HG02852 (cell line): ENCODE measurements around the gene APPL2.
"Not testable (repeated sequence)": the region's sequence is repeated elsewhere in the genome, so short reads cannot be mapped to it uniquely, and the experiment has no call there.

Experiments
- ATAC-seq: cut with Tn5 transposase; IDR thresholded peaks from one replicate; pipeline ENCODE4 v1.9.1; 2021; ENCODE audit warnings: mild to moderate bottlenecking, moderate library complexity; ENCODE audit not compliant: unreplicated experiment

Gene APPL2

DNA sequence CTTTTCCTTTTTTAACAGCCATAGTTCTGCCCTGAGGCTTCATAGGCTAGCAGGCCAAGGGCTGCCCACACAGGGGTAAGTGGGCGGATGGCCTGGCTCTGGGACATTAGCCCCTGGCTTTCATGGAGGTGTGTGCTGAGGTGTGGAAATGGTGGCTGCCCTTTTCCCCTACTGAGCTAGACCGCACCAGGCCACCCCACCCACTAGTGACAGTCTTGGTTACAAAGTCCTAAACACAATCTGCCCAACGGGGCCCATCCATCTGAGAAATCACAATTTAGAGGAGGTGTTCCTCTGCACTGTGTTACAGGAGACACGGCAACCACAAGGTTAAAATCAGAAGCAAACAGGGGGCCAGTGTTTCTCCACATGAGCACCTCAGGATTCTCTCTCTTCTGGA, 35.6 kb downstream of the APPL2 start:
- ATAC-seq: no peak

DNA sequence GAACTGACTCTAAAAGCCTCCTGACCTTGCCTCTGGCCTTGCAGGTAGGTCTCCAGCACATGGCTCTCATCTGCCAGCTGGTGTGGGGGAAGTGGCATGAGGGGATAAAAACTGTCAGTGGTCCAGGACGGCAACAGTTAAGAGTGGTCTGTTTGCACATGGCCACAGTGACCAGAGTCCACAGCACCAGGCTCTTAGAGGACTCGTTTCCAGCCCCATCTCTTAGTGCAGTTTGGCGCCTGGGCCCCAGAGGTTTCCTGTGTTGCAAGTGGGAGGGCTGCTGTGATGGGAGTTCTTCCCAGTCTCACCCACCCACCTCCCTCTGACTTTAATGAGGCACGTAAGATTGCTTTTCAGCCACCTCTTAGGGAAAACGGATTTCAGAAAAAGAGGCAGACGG, 37.0 kb downstream of the APPL2 start:
- no peak for ATAC-seq

DNA sequence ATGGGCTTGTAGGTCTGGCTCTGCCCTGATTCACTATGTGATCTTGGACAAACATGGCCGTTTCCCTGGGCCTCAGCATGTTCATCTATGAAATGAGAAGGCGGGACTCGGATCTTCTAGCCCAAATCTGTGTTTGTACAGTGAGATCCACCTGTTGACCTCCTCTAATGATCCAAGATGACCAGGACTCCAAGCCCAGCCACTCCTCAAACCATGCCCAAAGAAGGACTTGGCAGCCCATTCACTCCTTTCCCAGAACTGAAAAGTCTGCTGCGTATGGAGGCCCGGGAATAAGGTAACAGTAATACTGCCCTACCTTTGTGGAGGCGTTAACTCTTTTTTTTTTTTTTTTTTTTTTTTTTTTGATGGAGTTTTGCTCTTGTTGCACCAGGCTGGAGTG, 39.9 kb downstream of the APPL2 start:
- no peak for ATAC-seq

DNA sequence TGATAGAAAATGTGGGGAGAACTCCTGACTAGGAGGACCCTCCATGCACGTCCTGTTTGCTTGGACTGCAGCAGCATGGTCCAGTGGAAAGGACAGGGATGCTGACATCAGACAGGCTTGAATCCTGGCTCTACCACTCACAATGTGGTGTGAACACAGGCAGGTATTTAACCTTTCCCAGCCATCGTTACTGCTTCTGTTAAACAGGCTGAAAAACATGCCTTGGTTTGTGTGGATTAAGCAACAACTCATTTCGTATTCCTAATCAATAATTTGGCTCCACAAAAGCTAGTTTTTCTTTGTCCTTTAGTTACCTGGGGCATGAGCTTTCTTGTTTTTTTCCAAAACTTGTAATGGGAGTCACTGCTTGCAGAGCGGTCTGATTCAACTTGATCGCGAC, 41.0 kb downstream of the APPL2 start:
- ATAC-seq: no peak

DNA sequence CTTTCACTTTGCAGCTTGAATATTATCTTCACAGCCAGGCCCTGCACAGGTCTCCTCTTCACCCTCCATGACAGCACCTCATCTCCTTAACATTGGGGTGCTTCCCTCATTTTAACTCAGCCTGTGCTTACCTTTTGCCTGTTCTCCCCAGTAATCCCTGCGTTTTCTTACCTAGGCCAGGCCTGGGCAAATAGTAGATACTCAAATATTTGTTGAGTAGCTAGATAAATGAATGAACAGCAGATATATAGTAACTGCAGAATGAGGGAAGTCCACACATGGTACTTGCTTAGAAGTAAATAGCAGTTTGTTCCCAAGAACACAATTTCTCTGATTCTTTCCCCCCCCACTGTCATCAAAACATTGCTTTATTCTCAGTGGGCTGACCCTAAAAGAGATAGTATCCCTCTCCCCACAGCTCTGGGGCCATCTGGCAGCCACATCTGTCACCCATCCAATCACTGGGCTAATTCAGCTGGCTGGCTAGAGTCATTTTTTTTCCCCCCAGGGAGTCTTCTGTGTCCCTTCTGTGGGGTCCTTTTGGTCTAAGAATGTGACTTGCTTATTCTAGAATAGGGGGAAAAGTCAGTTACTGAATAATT, 43.2 kb downstream of the APPL2 start:
- ATAC-seq: no peak

DNA sequence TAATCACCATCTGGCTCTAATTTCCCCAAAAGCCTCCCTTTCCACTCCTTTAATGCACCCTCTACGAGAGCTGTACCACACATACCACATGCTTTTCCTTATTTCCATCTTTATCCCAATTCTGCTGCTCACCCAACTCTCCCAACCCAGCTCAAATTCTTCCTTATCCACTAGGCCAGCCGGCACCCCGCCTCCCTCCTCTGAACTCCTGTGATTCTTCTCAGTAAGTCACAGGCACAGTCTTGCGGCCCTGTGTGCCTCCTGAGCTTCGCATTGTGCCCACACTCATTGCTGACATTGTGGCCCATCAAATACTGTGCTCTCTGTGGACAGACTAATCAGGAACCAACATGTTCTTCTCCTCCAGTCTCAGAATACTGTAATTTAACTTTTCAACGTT, 45.4 kb downstream of the APPL2 start:
- no peak for ATAC-seq

DNA sequence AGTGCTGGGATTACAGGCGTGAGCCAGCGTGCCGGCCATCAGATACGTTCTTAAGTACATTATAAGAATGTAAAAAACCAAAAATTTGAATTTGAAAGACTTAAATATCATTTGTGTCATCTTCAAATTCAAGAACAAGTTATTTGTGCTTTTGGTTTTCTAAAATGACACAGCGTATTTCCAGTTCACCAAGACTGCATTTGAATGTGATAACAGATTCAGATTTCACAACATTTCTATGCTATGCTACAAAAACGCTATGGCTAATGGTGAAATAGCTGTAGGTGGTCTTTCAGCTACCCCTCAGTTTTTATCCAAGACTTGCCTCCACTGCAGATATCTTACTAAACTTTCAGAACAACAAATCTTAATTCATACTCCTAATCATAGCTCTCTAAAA, 46.7 kb downstream of the APPL2 start:
- ATAC-seq: no peak

DNA sequence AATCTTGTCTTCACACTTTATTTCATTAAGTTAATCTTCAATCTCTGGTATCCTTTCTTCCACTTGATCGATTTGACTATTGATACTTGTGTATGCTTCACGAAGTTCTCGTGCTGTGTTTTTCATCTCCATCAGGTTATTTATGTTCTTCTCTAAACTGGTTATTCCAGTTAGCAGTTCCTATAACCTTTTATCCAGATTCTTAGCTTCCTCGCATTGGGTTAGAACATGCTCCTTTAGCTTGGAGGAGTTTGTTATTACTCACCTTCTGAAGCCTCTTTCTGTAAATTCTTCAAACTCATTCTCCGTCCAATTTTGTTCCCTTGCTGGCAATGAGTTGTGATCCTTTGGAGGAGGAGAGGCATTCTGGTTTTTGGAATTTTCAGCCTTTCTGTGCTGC, 52.0 kb downstream of the APPL2 start:
- ATAC-seq: not testable (repeated sequence)

DNA sequence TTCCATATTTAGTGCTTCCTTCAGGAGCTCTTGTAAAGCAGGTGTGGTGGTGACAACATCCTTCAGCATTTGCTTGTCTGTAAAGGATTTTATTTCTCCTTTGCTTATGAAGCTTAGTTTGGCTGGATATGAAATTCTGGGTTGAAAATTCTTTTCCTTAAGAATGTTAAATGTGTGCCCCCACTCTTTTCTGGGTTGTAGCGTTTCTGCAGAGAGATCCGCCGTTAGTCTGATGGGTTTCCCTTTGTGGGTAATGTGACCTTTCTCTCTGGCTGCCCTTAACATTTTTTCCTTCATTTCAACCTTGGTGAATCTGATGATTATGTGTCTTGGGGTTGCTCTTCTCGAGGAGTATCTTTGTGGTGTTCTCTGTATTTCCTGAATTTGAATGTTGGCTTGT, 52.6 kb downstream of the APPL2 start:
- not testable (repeated sequence) for ATAC-seq

DNA sequence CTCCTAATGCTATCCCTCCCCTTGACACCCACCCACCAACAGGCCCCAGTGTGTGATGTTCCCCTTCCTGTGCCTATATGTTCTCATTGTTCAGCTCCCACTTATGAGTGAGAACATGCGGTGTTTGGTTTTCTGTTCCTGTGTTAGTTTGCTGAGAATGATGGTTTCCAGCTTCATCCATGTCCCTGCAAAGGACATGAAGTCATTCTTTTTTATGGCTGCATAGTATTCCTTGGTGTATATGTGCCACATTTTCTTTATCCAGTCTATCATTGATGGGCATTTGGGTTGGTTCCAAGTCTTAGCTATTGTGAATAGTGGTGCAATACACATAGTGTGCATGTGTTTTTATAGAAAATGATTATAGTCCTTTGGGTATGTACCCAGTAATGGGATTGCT, 56.9 kb downstream of the APPL2 start:
- not testable (repeated sequence) for ATAC-seq

DNA sequence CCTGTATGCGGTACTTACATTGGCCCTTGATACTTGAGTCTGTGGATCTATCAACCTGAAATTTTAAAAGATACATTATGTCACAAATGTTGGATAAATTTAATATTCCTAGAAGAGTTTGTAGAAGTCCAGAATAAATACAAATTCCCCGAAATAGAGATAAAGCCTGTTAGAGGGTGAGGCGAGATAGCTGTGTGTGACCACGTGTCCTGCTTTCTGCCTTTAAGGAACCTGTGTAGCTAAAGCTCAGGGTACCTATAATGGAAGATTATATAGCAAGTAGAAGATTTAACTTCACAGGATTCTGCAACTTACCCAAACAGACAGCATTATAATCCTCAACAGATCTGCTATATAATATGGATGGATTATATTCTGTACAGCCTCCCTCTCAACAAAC, 58.8 kb downstream of the APPL2 start:
- ATAC-seq: no peak

DNA sequence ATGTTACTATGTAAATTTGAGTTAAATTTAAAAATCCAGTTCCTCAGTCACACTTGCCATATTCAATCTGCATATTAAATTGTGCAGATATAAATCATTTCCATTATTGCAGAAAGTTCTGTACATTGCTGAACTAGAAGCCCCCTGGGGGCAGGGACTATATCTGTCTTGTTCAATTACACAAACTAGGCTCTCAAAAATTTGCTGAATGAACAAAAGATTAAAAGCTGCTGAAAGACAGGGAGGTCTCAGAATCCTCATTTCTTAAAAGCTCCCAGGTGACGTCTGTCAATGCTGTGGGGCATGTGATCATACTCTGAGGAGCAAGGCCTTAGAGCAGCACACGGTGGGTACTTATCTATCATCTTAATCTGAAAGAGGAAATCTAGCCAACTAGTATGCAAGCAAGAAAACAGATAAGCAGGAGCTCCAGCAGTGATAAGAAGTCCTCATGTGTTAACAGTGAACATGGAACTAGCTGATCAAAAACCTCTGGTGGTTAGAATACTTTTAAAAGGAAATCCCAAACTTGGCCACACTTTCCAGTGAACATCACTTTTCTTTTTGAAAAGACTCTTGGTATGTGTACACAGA, 60.5 kb downstream of the APPL2 start:
- no peak for ATAC-seq

DNA sequence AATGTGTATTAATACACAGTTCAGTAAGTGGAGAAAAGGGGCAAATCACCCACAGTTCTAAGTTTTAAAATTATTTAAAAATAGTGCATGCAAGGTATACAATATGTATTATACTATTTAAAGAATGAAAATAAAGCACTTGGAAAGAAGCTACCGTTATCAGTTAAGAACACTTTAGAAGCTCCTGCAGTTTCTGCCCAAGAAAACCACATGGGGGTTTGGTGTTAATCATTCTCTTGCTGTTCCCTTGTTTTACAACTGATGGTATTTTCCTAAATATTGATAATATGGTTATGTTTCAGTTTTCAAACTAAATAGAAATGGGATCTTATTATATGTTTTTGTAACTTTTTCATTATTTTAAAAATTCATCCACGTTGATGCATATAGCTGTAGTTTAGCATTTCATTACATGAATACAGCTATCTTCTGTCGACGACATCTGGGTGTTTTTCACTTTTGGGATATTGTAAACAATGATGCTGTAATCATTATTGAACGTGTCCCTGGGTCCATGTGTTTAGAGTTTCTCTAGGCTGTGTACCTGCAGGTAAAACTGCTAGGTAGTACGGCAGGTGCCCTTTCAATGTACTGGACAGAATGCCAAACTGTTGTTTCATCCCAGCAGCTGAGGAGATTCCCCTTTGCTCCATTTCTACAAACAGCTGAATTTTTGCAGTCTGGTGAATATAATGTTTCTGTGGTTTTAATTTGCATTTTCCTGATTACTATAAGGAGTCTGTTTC, 64.1 kb downstream of the APPL2 start:
- ATAC-seq: no peak

DNA sequence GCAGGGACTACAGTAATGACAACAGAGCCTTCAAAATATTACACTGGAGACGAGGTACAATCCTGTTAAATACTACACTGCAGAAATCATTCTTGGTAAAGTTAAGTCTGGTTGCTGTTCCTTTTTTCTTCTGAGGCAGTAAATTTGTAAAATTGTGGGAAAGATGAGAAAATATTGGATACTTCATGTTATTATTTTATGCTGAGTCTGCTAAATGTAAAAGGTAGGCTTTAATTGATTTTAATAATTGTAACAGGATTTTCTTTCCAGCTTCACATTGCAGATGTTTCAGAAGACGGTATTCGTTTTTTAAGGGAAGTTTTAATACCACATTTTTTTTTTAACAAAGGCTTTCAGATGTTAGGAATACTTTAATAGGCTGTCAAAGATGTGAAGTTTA, 65.8 kb downstream of the APPL2 start:
- ATAC-seq: no peak

DNA sequence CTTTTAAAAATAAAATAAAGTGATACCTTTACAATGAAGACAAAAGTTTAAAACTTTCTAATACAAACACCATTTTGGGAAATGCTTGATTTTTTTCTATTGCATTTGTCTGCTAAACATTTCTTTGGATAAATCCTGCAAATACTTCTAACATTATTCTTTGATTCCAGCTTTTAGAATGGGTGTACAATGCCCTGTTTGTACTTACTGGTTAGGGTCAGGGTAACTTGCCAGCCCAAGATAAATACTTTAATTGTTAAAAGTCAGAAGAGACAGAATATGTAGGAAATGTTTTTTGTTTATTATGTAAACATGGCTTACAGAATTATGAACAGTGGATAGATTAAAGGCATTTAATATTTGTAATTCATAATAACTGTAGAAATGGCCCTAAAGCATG, 68.0 kb downstream of the APPL2 start:
- ATAC-seq: no peak

DNA sequence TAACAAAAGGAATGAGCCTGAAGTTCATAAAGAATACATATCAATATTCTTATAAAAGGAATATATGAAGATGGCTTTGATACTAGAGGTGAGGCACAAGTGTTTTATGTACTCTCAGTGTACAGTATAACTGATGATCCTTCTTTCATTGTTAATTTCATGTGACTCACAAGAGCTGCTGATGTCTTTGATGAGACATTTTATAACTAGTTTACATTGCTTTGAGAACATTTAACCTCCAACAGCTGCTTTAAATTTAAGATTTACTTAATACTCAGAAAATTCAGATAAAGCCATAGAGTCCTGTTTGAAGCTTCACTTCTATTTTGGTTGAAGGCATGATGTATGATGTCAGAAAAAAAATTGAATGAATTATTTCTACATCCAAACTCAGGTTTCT, 68.6 kb downstream of the APPL2 start:
- no peak for ATAC-seq

DNA sequence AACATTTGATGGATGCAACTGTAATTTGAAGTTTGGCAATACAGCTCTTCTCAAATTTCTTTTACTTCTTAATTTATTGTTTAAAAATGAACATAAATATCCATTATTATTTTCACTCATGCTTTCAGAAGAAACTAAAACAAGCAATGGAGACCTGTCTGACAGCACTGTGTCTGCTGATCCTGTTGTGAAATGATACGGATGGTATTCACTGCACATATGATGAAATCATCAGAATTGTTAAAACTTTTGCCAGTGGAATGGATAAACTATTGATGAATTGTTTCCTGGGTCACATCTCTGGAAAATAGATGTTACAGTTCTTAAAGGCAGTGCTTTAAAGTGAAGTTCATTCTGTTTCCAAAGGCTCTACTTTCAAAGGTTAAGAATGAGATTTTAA, 69.2 kb downstream of the APPL2 start:
- no peak for ATAC-seq

DNA sequence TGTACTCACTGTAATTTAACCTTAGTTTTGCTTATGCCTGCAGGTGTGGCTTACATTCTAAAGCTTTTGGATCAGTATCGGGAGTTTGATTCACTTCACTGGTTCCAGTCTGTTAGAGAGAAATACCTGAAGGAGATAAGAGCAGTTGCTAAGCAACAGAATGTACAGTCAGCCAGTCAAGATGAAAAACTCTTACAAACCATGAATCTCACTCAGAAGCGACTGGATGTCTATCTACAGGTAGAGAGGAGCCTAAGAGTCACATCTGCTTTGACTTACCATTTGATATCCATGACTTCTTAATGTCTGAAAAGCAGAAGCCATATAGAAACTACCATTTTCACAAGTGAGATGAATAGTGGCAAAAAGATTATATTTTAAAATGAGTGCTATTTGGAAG, 71.9 kb downstream of the APPL2 start:
- ATAC-seq: no peak

DNA sequence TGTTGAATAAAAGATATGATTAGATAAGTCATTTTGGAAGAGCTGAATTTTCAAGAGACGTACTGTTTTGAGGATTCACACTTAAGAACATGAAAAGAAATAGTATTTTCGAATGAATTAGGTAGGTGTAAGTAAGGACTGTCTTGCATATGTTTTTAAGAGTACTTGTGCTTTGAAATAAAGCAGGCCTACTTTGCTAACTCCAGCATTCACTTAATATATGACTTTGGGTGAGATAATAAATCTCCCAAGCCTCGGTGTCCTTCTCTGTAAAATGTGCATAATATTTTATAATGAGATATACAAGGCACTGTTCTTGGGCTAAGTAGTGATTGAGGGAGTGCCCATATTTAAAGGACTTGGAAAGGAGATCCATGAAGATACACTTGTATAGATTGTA, 73.8 kb downstream of the APPL2 start:
- ATAC-seq: no peak

DNA sequence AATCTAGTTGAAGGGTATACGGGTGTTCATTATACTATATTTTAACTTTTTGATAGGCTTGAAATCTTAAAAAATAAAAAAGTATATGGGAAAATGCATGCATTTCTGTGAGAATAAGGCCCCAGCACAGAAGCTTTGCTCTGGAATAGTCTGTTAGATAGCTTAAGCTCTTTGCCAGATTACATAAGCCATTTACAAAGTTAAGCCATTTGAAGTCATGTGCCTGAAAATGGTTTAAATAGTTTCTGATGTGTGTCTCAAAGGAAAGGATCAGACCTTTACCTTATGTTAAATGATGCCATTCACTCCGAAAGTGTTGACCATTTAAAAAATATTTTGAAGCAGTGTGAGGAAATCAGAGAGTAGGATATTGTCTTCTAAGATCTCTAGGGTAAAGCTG, 77.1 kb downstream of the APPL2 start:
- ATAC-seq: no peak

DNA sequence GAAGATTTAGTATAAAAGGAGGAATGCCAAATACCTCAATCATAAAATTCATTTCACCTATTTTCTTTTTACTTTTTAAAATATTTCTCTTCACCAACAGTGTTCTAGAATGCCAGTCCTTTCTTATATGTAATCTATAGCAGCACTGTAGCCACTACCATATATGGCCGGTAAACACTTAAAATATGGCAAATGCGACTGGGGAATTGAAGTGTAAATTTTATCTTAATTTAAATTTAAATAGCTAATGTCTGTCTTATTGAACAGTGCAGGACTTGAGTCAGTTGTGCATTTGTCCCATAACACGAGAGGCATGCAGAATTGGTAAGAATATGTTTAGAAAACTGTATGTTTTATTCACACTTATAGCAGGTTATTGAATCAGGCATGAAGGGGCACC, 78.4 kb downstream of the APPL2 start:
- no peak for ATAC-seq

DNA sequence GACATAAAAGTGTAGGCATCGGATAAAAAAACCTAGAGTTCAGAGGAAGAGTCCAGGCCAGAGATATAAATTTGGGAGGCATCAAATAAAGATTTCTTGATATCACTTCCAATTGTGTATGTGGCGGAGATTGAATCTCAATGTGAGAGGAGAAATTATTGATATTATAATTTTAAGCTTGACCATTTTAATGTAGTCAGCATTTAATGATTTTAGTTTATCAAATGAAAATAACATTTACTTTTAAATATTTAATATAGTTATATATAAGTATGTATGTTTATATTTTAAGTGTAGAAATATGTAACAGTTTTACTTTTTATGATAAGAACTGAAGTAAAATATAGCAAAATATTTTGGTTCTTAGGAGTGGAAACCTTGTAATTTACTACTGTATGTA, 79.7 kb downstream of the APPL2 start:
- no peak for ATAC-seq

DNA sequence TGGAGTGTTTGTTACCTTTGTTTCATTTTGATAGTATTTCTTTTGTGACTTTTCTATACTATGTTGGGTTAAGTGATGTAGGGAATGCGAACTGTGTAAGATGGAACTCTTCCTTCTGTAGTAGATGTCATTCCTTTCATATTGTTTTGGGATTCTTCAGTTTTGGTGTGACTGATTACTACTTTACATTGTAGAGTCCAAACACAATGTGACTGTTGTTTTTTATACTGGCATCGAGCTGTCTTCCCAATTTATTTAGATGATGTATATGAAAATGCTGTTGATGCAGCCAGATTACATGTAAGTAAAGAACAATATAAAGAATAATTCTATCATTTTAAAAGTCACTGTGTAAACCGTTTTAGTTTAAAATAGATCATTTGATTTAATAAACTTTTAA, 93.7 kb downstream of the APPL2 start:
- no peak for ATAC-seq
